ENCODE measurements around the gene RALGAPA2.

DNA sequence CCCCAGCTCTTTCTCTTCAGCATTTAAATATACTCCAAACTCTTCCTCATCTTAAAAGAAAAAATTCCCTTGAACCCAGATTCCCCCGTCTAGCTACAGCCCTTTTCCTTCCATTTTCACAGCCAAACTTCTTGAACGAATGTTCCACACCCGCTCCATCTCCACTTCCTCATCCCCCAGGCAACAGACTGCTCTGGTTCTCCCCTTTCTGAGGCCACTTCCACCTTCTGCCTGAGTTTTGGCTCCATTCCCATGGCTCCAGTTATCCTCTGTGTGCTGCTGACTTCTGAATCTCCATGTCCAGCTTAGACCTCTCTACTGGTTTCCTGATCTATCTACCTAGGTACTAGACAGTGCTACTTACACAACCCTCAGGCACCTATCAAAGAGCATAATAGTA, 106.4 kb downstream of the RALGAPA2 start:
- TF ChIP-seq EP300 (IDR thresholded peaks at IDR 0.05; ENCODE audit: borderline replicate concordance in 1 of 2, low read depth in 1 of 2, low read length in 1 of 2) (no peak), POLR2AphosphoS5 (IDR thresholded peaks at IDR 0.05; ENCODE audit: low read depth, low read length) (no peak), SMC3 (IDR thresholded peaks at IDR 0.05; ENCODE audit: low read depth, low read length) (no peak), TEAD4 (IDR thresholded peaks at IDR 0.05; ENCODE audit: borderline replicate concordance, insufficient read depth) (no peak), RAD21 (IDR thresholded peaks at IDR 0.05; ENCODE audit: low read length) (no peak), RFX5 (IDR thresholded peaks at IDR 0.05; ENCODE audit: low read length) (no peak), RCOR1 (IDR thresholded peaks at IDR 0.05; ENCODE audit: low read length) (no peak), TAF1 (IDR thresholded peaks at IDR 0.05; ENCODE audit: borderline replicate concordance, low read depth, low read length) (no peak)
- TF ChIP-seq, protein P1, sequence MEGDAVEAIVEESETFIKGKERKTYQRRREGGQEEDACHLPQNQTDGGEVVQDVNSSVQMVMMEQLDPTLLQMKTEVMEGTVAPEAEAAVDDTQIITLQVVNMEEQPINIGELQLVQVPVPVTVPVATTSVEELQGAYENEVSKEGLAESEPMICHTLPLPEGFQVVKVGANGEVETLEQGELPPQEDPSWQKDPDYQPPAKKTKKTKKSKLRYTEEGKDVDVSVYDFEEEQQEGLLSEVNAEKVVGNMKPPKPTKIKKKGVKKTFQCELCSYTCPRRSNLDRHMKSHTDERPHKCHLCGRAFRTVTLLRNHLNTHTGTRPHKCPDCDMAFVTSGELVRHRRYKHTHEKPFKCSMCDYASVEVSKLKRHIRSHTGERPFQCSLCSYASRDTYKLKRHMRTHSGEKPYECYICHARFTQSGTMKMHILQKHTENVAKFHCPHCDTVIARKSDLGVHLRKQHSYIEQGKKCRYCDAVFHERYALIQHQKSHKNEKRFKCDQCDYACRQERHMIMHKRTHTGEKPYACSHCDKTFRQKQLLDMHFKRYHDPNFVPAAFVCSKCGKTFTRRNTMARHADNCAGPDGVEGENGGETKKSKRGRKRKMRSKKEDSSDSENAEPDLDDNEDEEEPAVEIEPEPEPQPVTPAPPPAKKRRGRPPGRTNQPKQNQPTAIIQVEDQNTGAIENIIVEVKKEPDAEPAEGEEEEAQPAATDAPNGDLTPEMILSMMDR (IDR thresholded peaks at IDR 0.05), result no peak
